ENCODE data around the gene KCNJ6.

- TF ChIP-seq ZNF274 (IDR thresholded peaks at IDR 0.05; ENCODE audit: borderline replicate concordance, extremely low read depth, low read length) (no peak), GABPA (IDR thresholded peaks at IDR 0.05; ENCODE audit: borderline replicate concordance, insufficient read depth, low read length) (no peak), TAF1 (IDR thresholded peaks at IDR 0.05; ENCODE audit: low read depth, low read length) (no peak), JUND (IDR thresholded peaks at IDR 0.05; ENCODE audit: low read length) (no peak), SP1 (IDR thresholded peaks at IDR 0.05; ENCODE audit: low read depth, low read length) (no peak), POLR2AphosphoS5 (IDR thresholded peaks at IDR 0.05; ENCODE audit: low read depth, low read length) (no peak), BRCA1 (IDR thresholded peaks at IDR 0.05; ENCODE audit: low read depth, low read length) (no peak)
- TF ChIP-seq, protein P1, sequence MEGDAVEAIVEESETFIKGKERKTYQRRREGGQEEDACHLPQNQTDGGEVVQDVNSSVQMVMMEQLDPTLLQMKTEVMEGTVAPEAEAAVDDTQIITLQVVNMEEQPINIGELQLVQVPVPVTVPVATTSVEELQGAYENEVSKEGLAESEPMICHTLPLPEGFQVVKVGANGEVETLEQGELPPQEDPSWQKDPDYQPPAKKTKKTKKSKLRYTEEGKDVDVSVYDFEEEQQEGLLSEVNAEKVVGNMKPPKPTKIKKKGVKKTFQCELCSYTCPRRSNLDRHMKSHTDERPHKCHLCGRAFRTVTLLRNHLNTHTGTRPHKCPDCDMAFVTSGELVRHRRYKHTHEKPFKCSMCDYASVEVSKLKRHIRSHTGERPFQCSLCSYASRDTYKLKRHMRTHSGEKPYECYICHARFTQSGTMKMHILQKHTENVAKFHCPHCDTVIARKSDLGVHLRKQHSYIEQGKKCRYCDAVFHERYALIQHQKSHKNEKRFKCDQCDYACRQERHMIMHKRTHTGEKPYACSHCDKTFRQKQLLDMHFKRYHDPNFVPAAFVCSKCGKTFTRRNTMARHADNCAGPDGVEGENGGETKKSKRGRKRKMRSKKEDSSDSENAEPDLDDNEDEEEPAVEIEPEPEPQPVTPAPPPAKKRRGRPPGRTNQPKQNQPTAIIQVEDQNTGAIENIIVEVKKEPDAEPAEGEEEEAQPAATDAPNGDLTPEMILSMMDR (IDR thresholded peaks at IDR 0.05; ENCODE audit: control extremely low read depth in 1 of 3, insufficient read depth in 1 of 3, low read depth in 1 of 3, low read length in 3 of 3), result no peak
These were observed 124.2 kb downstream of the KCNJ6 start for GRCh38 chr21:37792046-37792445.
